Prostate gland (tissue), 2 donors: ENCODE results near the gene SLC7A4.

Experiments
- CTCF ChIP-seq, 4 experiments: fragments of 200-600 bp in 2 of 4; fragments of 450-650 bp in 2 of 4; sonication (generic) in 2 of 4; IDR thresholded peaks; 1 replicate in 3 of 4; 2 replicates in 1 of 4; pipeline ENCODE4 v1.5.1; 2016 to 2019; ENCODE audit warnings: antibody characterized with exemption in 4 of 4, mild to moderate bottlenecking in 2 of 4, moderate library complexity in 2 of 4
- POLR2A ChIP-seq: fragments of 450-650 bp; IDR thresholded peaks from one replicate; pipeline ENCODE4 v1.6.1; 2016; ENCODE audit warnings: antibody characterized with exemption, mild to moderate bottlenecking
- POLR2AphosphoS5 ChIP-seq: sonication (generic); formaldehyde crosslinking; IDR thresholded peaks from one replicate; pipeline ENCODE4 v1.6.1; 2017; ENCODE audit warnings: antibody characterized with exemption

GRCh38 chr22:21016644-21017420 lies 15.5 kb downstream of the SLC7A4 start:
- TF ChIP-seq CTCF (IDR thresholded peaks at IDR 0.05) (no peak), POLR2AphosphoS5 (no peak), POLR2A (no peak)
